CD1c-positive myeloid dendritic cell (primary cell): ENCODE measurements around the gene MATR3.

ENCODE experiments used
- DNase-seq: peaks from one replicate; pipeline ENCODE4 v3.0.0-alpha.2; 2016; ENCODE audit errors: extremely low spot score

Gene MATR3

GRCh38 chr5:139271201-139272027 lies 22.1 kb upstream of the MATR3 start:
- peak; percentile 67 for DNase-seq

GRCh38 chr5:139272471-139273321 lies 20.8 kb upstream of the MATR3 start:
- peak; percentile 48 for DNase-seq

- no peak for DNase-seq
Measured at GRCh38 chr5:139273322-139273571, 20.3 kb upstream of the MATR3 start.

- DNase-seq = peak; percentile 95
Measured at GRCh38 chr5:139273572-139274289, 19.8 kb upstream of the MATR3 start.

- DNase-seq = no peak
Measured at GRCh38 chr5:139275536-139275935, 18.0 kb upstream of the MATR3 start.

- DNase-seq = no peak
Measured at GRCh38 chr5:139275956-139276355, 17.6 kb upstream of the MATR3 start.

- no peak for DNase-seq
Measured at GRCh38 chr5:139276426-139276825, 17.1 kb upstream of the MATR3 start.

- no peak for DNase-seq
Measured at GRCh38 chr5:139277171-139277570, 16.4 kb upstream of the MATR3 start.

GRCh38 chr5:139278540-139279274 lies 14.8 kb upstream of the MATR3 start:
- DNase-seq = no peak

GRCh38 chr5:139282197-139282557 lies 11.4 kb upstream of the MATR3 start:
- no peak for DNase-seq

GRCh38 chr5:139283252-139284166 lies 10.0 kb upstream of the MATR3 start:
- no peak for DNase-seq

GRCh38 chr5:139284295-139284694 lies 9.2 kb upstream of the MATR3 start:
- no peak for DNase-seq

GRCh38 chr5:139285651-139286392 lies 7.7 kb upstream of the MATR3 start:
- DNase-seq = no peak

- no peak for DNase-seq
Measured at GRCh38 chr5:139287890-139288635, 5.5 kb upstream of the MATR3 start.

- DNase-seq = no peak
Measured at GRCh38 chr5:139291051-139291450, 2.5 kb upstream of the MATR3 start.

- DNase-seq = no peak
Measured at GRCh38 chr5:139293202-139293506, 386 bp upstream of the MATR3 start.

- DNase-seq = peak; percentile 80
Measured at GRCh38 chr5:139294374-139295165, 1.0 kb downstream of the MATR3 start.

GRCh38 chr5:139295346-139296057 lies 2.0 kb downstream of the MATR3 start:
- DNase-seq = no peak
